Loucy (cell line): ENCODE results near the gene IGSF21.

ENCODE experiments used
- H2AFZ ChIP-seq: fragments of 200-600 bp; sonication (generic); 2 replicates; pipeline ENCODE4 v1.6.0; 2016; ENCODE audit warnings: antibody characterized with exemption, mild to moderate bottlenecking, low read length, moderate library complexity
- H3F3A ChIP-seq: fragments of 200-600 bp; 2 replicates; pipeline ENCODE4 v1.6.0; 2016; ENCODE audit warnings: antibody characterized with exemption, low read depth, mild to moderate bottlenecking
- H3K27me3 ChIP-seq: fragments of 200-600 bp; sonication (generic); 2 replicates; pipeline ENCODE4 v1.6.1; 2014; ENCODE audit warnings: low read length, mild to moderate bottlenecking; ENCODE audit not compliant: insufficient read depth, poor library complexity, severe bottlenecking
- H3K36me3 ChIP-seq: fragments of 200-600 bp; sonication (generic); 2 replicates; pipeline ENCODE4 v1.6.1; 2016; ENCODE audit warnings: low read length; ENCODE audit not compliant: insufficient read depth
- H3K4me1 ChIP-seq: fragments of 200-600 bp; sonication (generic); 2 replicates; pipeline ENCODE4 v1.5.1; 2014; ENCODE audit warnings: low read length, mild to moderate bottlenecking; ENCODE audit not compliant: insufficient read depth, poor library complexity, severe bottlenecking
- H3K4me2 ChIP-seq: fragments of 200-600 bp; sonication (generic); 2 replicates; pipeline ENCODE4 v1.6.0; 2014; ENCODE audit warnings: antibody characterized with exemption, low read length, low read depth, mild to moderate bottlenecking; ENCODE audit not compliant: poor library complexity, severe bottlenecking
- H3K4me3 ChIP-seq: fragments of 200-600 bp; sonication (generic); 2 replicates; pipeline ENCODE4 v1.5.1; 2014; ENCODE audit warnings: low read length, mild to moderate bottlenecking, mixed read lengths; ENCODE audit not compliant: poor library complexity, severe bottlenecking
- H3K79me2 ChIP-seq: fragments of 200-600 bp; sonication (generic); 2 replicates; pipeline ENCODE4 v1.6.1; 2014; ENCODE audit warnings: low read length; ENCODE audit not compliant: insufficient read depth
- H3K9ac ChIP-seq: fragments of 200-600 bp; sonication (generic); 2 replicates; pipeline ENCODE4 v1.6.0; 2014; ENCODE audit warnings: mild to moderate bottlenecking, low read depth, low read length, moderate library complexity; ENCODE audit not compliant: poor library complexity, severe bottlenecking
- H3K9me2 ChIP-seq: fragments of 200-600 bp; sonication (generic); replicated peaks from 2 replicates; pipeline ENCODE4 v1.6.1; 2016; ENCODE audit warnings: low read depth, low read length, mixed read lengths
- H3K9me3 ChIP-seq: fragments of 200-600 bp; sonication (generic); 2 replicates; pipeline ENCODE4 v1.6.1; 2014; ENCODE audit warnings: mild to moderate bottlenecking, antibody characterized with exemption, low read length, low read depth; ENCODE audit not compliant: insufficient read depth
- H4K20me1 ChIP-seq: fragments of 200-600 bp; sonication (generic); 2 replicates; pipeline ENCODE4 v1.6.0; 2014; ENCODE audit warnings: antibody characterized with exemption, low read length, mild to moderate bottlenecking; ENCODE audit not compliant: insufficient read depth, poor library complexity, severe bottlenecking
- CTCF ChIP-seq: fragments of 200-600 bp; sonication (generic); conservative IDR thresholded peaks from 2 replicates; pipeline ENCODE4 v1.5.1; 2014; ENCODE audit warnings: mild to moderate bottlenecking, antibody characterized with exemption, low read length
- EZH2phosphoT487 ChIP-seq: fragments of 200-600 bp; IDR thresholded peaks from 2 replicates; pipeline ENCODE4 v1.6.1; 2018; ENCODE audit warnings: antibody characterized with exemption, mild to moderate bottlenecking, moderate library complexity, borderline replicate concordance

The IGSF21 gene

GRCh38 chr1:18060366-18060765 is 47.2 kb upstream of the IGSF21 start:
- no peak for TF ChIP-seq CTCF
- no peak for TF ChIP-seq EZH2phosphoT487
- H2AFZ ChIP-seq, result no peak overlapping the region

DNA sequence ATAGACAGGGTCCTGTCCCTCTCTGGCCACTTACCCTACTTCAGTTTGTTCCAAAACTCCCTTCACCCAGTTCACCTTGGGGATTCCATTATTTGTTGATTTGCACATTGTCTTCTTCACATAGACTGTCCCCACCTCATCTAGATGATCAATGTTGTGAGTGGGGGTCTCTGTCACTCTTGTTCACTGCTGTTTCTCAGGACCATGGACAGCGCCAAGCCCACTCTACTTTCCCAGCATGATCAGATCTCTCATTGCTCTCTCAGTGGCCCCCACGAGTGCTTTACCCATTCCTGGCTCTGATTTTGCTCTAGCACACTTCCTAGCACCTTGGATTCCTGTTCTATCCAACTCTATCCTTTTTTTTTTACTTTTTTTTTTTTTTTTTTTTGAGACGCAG is 45.4 kb upstream of the IGSF21 start:
- Histone ChIP-seq H3F3A (no peaks in the 10 kb centered on the region), H3K79me2 (no peaks in the 10 kb centered on the region), H4K20me1 (no peaks in the 10 kb centered on the region), H3K36me3 (no peaks in the 10 kb centered on the region), H2AFZ (no peak overlapping the region), H3K27me3 (no peaks in the 10 kb centered on the region), H3K9me3 (no peaks in the 10 kb centered on the region; the same call in 1 of the 2 replicates), H3K9ac (no peak overlapping the region), H3K4me2 (no peak overlapping the region), H3K9me2 (no peaks in the 10 kb centered on the region), H3K4me3 (no peak overlapping the region), H3K4me1 (no peaks in the 10 kb centered on the region)
- no peak for TF ChIP-seq EZH2phosphoT487
- TF ChIP-seq CTCF, result no peak

More at GRCh38 chr1:18060366-18060765, 47.2 kb upstream of the IGSF21 start:
- H4K20me1 ChIP-seq, result no peaks in the 10 kb centered on the region
- H3K9me2 ChIP-seq, result no peaks in the 10 kb centered on the region
- H3K9me3 ChIP-seq, result no peaks in the 10 kb centered on the region; the same call in 1 of the 2 replicates
- no peaks in the 10 kb centered on the region for H3K27me3 ChIP-seq
- H3K36me3 ChIP-seq, result no peaks in the 10 kb centered on the region
- H3K4me2 ChIP-seq, result no peak overlapping the region
- H3K79me2 ChIP-seq, result no peaks in the 10 kb centered on the region
- H3K4me3 ChIP-seq, result no peak overlapping the region
- no peak overlapping the region for H3K9ac ChIP-seq
- no peaks in the 10 kb centered on the region for H3F3A ChIP-seq
- no peaks in the 10 kb centered on the region for H3K4me1 ChIP-seq

DNA sequence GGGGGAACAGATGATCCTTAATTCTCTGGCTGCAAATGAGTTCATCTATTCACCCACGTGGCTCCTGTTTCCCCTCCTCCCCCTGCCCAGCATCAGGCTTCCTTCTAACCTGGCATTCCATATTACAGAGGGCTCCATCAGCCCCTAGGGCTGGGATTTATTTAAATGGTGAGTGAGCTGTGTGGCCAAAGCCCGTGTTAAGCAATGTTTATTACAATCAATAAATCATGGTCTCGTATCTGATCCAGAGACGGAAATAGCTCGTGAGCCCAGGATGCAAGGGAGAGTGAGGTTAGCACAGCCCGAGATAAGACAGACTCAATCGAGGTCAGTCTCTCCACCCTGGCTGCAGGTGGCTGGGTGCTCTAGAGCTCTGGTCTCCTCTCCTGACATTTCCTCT is 43.1 kb upstream of the IGSF21 start:
- no peak overlapping the region for H2AFZ ChIP-seq
- TF ChIP-seq EZH2phosphoT487 (no peak), CTCF (no peak)
- no peaks in the 10 kb centered on the region for H3F3A ChIP-seq
- no peak overlapping the region for H3K9ac ChIP-seq
- no peaks in the 10 kb centered on the region; the same call in 1 of the 2 replicates for H3K9me3 ChIP-seq
- no peaks in the 10 kb centered on the region for H4K20me1 ChIP-seq
- H3K79me2 ChIP-seq, result no peaks in the 10 kb centered on the region
- no peak overlapping the region for H3K4me3 ChIP-seq
- no peaks in the 10 kb centered on the region for H3K9me2 ChIP-seq
- H3K4me1 ChIP-seq, result no peaks in the 10 kb centered on the region
- H3K4me2 ChIP-seq, result no peak overlapping the region
- no peaks in the 10 kb centered on the region for H3K27me3 ChIP-seq
- no peaks in the 10 kb centered on the region for H3K36me3 ChIP-seq
